OCI-LY7 (cell line): ENCODE results near the gene UTP14A. TPM values are rescaled to one million over a fixed set of nuclear protein-coding genes. Genes with fewer than 3 reads are reported as not detected.

ENCODE experiments used
- BruUV-seq: library from RNA; stranded (reverse); fragments of 400-500 nt; replicated peaks from 2 replicates; lab custom pipeline; 2021; lab: Mats Ljungman, UMichigan
- CTCF ChIA-PET: fragments of 300-600 bp; sonication (Branson Sonifier 250); formaldehyde crosslinking; loops from one replicate; lab custom pipeline; 2022; ENCODE audit warnings: antibody characterized with exemption; ENCODE audit not compliant: unreplicated experiment; lab: Charles Lee
- POLR2A ChIA-PET: fragments of 300-600 bp; sonication (Branson Sonifier 250); formaldehyde crosslinking; loops from one replicate; lab custom pipeline; 2022; ENCODE audit warnings: antibody characterized with exemption; lab: Charles Lee
- DNase-seq: peaks from one replicate; pipeline ENCODE4 v3.0.0-alpha.2; 2015; ENCODE audit warnings: low spot score
- H2AFZ ChIP-seq: fragments of 200-600 bp; sonication (generic), shearing (Covaris generic); 2 replicates; pipeline ENCODE4 v1.6.1; 2014; ENCODE audit warnings: mild to moderate bottlenecking, antibody characterized with exemption, low read length, moderate library complexity
- H3K27ac ChIP-seq: fragments of 200-600 bp; sonication (generic); 2 replicates; pipeline ENCODE4 v1.5.1; 2014; ENCODE audit warnings: mixed run types, low read depth, mild to moderate bottlenecking, moderate library complexity, low read length, inconsistent platforms; ENCODE audit not compliant: poor library complexity, severe bottlenecking
- H3K36me3 ChIP-seq: fragments of 200-600 bp; sonication (generic); 2 replicates; pipeline ENCODE4 v1.6.1; 2014; ENCODE audit warnings: mild to moderate bottlenecking, antibody characterized with exemption, low read length, moderate library complexity, mixed read lengths; ENCODE audit not compliant: insufficient read depth
- H3K4me1 ChIP-seq: fragments of 200-600 bp; sonication (generic); 2 replicates; pipeline ENCODE4 v1.5.1; 2014; ENCODE audit warnings: mild to moderate bottlenecking, low read length; ENCODE audit not compliant: insufficient read depth, poor library complexity, severe bottlenecking
- H3K4me2 ChIP-seq: fragments of 200-600 bp; sonication (generic); 2 replicates; pipeline ENCODE4 v1.6.1; 2014; ENCODE audit warnings: mild to moderate bottlenecking, low read length
- H3K4me3 ChIP-seq: fragments of 200-600 bp; sonication (generic); 2 replicates; pipeline ENCODE4 v1.5.1; 2014; ENCODE audit warnings: mild to moderate bottlenecking, low read depth, low read length; ENCODE audit not compliant: poor library complexity, severe bottlenecking
- H3K79me2 ChIP-seq: fragments of 200-600 bp; sonication (generic); 2 replicates; pipeline ENCODE4 v1.6.1; 2016; ENCODE audit warnings: low read depth, mild to moderate bottlenecking, low read length, moderate library complexity, mixed read lengths; ENCODE audit not compliant: insufficient read depth
- H3K9me2 ChIP-seq: fragments of 200-600 bp; sonication (generic); 2 replicates; pipeline ENCODE4 v1.6.1; 2016; ENCODE audit warnings: mild to moderate bottlenecking, low read length, mixed read lengths; ENCODE audit not compliant: insufficient read depth
- H3K9me3 ChIP-seq: fragments of 200-600 bp; sonication (generic); 2 replicates; pipeline ENCODE4 v1.6.1; 2014; ENCODE audit warnings: mild to moderate bottlenecking, mixed run types, low read length, mixed read lengths
- H4K20me1 ChIP-seq: fragments of 200-600 bp; sonication (generic); 2 replicates; pipeline ENCODE4 v1.6.1; 2014; ENCODE audit warnings: mild to moderate bottlenecking, antibody characterized with exemption, low read length, moderate library complexity, mixed read lengths; ENCODE audit not compliant: insufficient read depth
- EZH2phosphoT487 ChIP-seq: fragments of 200-600 bp; sonication (generic); IDR thresholded peaks from 2 replicates; pipeline ENCODE4 v1.6.1; 2018; ENCODE audit warnings: low read depth, borderline replicate concordance, mild to moderate bottlenecking, mixed run types, antibody characterized with exemption, low read length, moderate library complexity, mixed read lengths
- intact Hi-C: fragments of 100-400 bp; cut with micrococcal nuclease; formaldehyde crosslinking; loops from one replicate; pipeline ENCODE4 v1.10.0; 2022; ENCODE audit not compliant: unreplicated experiment
- total RNA-seq, 2 experiments: library from RNA; depleted of rRNA in 1 of 2; stranded (reverse); fragments of >200 nt in 1 of 2; shearing (Covaris generic) in 1 of 2; gene quantifications; 2 replicates each; pipeline ENCODE4 v1.2.3, GENCODE V29; 2014 to 2022
- TF ChIP-seq, protein P1 (sequence below): fragments of 200-600 bp; sonication (generic); conservative IDR thresholded peaks from 2 replicates; pipeline ENCODE4 v1.5.1; 2014; ENCODE audit warnings: mild to moderate bottlenecking, antibody characterized with exemption, low read length, moderate library complexity, mixed read lengths

UTP14A gene
- total RNA-seq, 2 experiments from 2014 or later = 21.9 to 29.5 TPM

DNA sequence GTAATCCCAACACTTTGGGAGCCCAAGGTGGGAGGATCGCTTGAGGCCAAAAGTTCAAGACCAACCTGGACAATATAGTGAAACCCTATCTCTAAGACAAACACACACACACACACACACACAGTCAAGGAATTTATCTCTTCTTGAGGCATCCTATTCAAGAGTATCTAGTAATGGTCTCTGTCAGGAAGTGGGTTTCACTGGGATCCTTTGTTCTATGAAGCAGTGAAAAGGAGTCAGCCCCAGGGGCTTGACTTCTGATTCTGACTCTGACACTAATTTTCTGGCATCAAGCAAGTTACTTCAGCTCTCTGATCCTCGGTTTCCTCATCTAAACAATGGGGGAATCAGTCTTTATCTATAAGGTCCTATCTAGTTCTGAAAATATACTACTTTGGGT, 34.8 kb downstream of the UTP14A start:
- Histone ChIP-seq H2AFZ (no peak overlapping the region), H3K4me1 (no peaks in the 10 kb centered on the region), H3K4me3 (no peak overlapping the region), H3K79me2 (no peaks in the 10 kb centered on the region), H3K9me3 (no peaks in the 10 kb centered on the region), H3K9me2 (no peaks in the 10 kb centered on the region), H3K36me3 (no peaks in the 10 kb centered on the region), H4K20me1 (no peaks in the 10 kb centered on the region), H3K4me2 (no peak overlapping the region), H3K27ac (no peak overlapping the region)
- CTCF ChIA-PET = no interaction called here
- intact Hi-C loops = no loop called here
- DNase-seq = no peak
- TF ChIP-seq, protein P1, sequence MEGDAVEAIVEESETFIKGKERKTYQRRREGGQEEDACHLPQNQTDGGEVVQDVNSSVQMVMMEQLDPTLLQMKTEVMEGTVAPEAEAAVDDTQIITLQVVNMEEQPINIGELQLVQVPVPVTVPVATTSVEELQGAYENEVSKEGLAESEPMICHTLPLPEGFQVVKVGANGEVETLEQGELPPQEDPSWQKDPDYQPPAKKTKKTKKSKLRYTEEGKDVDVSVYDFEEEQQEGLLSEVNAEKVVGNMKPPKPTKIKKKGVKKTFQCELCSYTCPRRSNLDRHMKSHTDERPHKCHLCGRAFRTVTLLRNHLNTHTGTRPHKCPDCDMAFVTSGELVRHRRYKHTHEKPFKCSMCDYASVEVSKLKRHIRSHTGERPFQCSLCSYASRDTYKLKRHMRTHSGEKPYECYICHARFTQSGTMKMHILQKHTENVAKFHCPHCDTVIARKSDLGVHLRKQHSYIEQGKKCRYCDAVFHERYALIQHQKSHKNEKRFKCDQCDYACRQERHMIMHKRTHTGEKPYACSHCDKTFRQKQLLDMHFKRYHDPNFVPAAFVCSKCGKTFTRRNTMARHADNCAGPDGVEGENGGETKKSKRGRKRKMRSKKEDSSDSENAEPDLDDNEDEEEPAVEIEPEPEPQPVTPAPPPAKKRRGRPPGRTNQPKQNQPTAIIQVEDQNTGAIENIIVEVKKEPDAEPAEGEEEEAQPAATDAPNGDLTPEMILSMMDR = no peak
- TF ChIP-seq EZH2phosphoT487 = no peak
- BruUV-seq = no TSS peak
- POLR2A ChIA-PET = no interaction called here

DNA sequence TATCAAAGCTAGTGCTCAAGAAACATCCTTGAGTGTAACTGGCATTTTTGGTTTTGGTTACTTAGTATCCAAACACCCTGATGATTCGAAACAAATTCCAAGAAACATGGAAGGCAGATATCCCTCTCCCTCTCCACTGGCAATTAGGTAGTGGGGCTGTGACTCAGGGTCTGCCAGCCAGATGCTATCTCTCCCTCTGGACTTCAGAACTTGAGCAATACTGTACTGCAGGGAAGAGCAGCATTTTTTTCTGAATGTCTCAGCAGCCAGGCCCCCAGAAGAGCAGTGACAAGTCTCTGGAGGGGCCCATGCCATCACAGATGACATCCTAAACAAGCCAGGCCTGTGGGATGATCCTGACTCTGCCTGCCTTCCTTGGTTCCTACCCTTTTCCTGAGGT, 39.2 kb downstream of the UTP14A start:
- H3K4me1 ChIP-seq = no peaks in the 10 kb centered on the region
- ChIA-PET POLR2A (interaction anchor here (1.1 kb wide), 1 partner anchor 8 kb away, joined by 4 read pairs; no protein-coding TSS in a partner anchor), CTCF (interaction anchor here (0.5 kb wide), 1 partner anchor 82 kb away, joined by 3 read pairs; no protein-coding TSS in a partner anchor)
- TF ChIP-seq, protein P1 = no peak
- TF ChIP-seq EZH2phosphoT487 = no peak
- intact Hi-C loops = no loop called here
- no peaks in the 10 kb centered on the region for H4K20me1 ChIP-seq
- no peak overlapping the region for H3K4me3 ChIP-seq
- no peak overlapping the region for H2AFZ ChIP-seq
- H3K9me3 ChIP-seq = no peaks in the 10 kb centered on the region
- H3K79me2 ChIP-seq = no peaks in the 10 kb centered on the region
- H3K36me3 ChIP-seq = no peaks in the 10 kb centered on the region
- H3K9me2 ChIP-seq = no peaks in the 10 kb centered on the region
- BruUV-seq = no TSS peak
- no peak overlapping the region for H3K4me2 ChIP-seq
- DNase-seq = no peak
- H3K27ac ChIP-seq = no peak overlapping the region

DNA sequence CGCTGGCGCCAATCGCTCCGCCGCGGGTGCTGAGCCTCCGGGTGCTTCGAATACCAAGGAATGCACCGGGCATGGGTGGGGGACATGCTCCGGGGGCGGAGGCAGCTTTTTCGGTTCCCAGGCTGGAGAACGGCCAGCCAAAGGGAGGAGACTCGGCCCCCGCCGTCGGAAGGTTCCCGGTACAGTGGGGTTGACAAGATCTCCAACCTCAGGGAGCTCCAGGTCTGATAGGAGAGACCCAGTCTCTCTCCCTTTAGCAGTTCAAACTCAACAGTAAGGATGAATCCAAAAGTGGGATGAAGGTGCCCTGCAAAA, 47.3 kb downstream of the UTP14A start:
- H3K9me2 ChIP-seq = no peaks in the 10 kb centered on the region
- peak overlapping the region; percentile 7 for H3K27ac ChIP-seq
- H3K4me2 ChIP-seq = peak overlapping the region; percentile 67
- H3K79me2 ChIP-seq = no peaks in the 10 kb centered on the region
- peaks cover 45% of the 10 kb centered on the region for H3K4me1 ChIP-seq
- intact Hi-C loops = no loop called here
- H3K4me3 ChIP-seq = peak overlapping the region; percentile 64
- no peak overlapping the region; the same call in 1 of the 2 replicates for H2AFZ ChIP-seq
- H4K20me1 ChIP-seq = no peaks in the 10 kb centered on the region
- H3K9me3 ChIP-seq = no peaks in the 10 kb centered on the region
- no TSS peak for BruUV-seq
- ChIA-PET POLR2A (interaction anchor here (1.1 to 1.4 kb wide), 4 partner anchors 9 to 22 kb away, joined by 3 to 5 read pairs (median 4); no protein-coding TSS in a partner anchor), CTCF (no interaction called here)
- no peak for DNase-seq
- H3K36me3 ChIP-seq = no peaks in the 10 kb centered on the region
- no peak for TF ChIP-seq EZH2phosphoT487
- TF ChIP-seq, protein P1 = no peak
